ENCODE results near the gene LHFPL6.

DNA sequence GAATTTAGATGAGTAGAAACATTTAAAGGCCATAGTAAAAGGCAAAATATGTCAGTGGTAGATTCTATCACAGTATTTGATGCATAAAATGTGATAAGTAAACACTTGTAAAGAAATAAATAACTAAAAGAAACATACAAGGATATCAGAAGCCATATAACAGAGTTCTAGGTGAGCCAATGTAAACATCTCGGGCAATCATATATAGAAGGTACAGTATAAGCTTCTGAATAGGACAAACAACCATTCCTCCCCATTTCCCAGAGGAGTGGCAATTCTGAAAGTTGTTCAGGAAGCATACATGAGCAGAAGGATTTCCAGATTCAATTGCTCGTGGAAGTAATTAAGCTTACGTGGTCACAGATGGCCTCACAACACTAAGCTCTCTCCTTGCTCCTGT is 267.3 kb downstream of the LHFPL6 start:
- TF ChIP-seq EZH2phosphoT487 (IDR thresholded peaks at IDR 0.05; ENCODE audit: insufficient read depth, low read depth) (no peak), EZH2 (IDR thresholded peaks at IDR 0.05; ENCODE audit: insufficient read depth, poor library complexity, severe bottlenecking) (no peak)

Data from GM23248 (cell line).